GM21381 (cell line): Measurements from ENCODE around the gene ERGIC1.
"Not testable (repeated sequence)": the region's sequence is repeated elsewhere in the genome, so short reads cannot be mapped to it uniquely, and the experiment has no call there.

Source experiments
- ATAC-seq: cut with Tn5 transposase; IDR thresholded peaks from one replicate; pipeline ENCODE4 v1.9.1; 2021; ENCODE audit warnings: mild to moderate bottlenecking, moderate library complexity; ENCODE audit not compliant: unreplicated experiment

The ERGIC1 gene

GRCh38 chr5:172846249-172846648 lies 12.2 kb downstream of the ERGIC1 start:
- ATAC-seq: no peak

- ATAC-seq: no peak
These were observed 12.6 kb downstream of the ERGIC1 start for GRCh38 chr5:172846677-172847076.

GRCh38 chr5:172847584-172847983 lies 13.5 kb downstream of the ERGIC1 start:
- not testable (repeated sequence) for ATAC-seq

DNA sequence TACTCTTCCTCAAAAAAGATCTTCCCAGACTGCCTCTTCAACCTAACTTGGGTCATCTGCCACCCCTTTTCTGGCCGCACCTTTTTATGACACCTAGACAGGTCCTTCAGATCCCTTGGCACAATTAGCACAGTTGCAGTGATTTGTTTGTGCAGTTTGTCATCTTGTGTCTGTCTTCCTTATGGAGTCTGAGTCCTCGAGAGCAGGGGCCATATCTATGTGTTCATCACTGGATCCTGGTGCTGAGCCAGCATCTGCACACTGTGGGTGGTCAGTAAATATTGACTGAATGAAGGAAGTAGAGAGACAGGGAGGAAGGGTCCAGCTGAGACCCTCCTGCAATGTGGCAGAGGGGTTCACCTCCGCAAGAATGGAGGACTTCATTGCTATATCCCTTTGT lies 14.4 kb downstream of the ERGIC1 start:
- no peak for ATAC-seq

DNA sequence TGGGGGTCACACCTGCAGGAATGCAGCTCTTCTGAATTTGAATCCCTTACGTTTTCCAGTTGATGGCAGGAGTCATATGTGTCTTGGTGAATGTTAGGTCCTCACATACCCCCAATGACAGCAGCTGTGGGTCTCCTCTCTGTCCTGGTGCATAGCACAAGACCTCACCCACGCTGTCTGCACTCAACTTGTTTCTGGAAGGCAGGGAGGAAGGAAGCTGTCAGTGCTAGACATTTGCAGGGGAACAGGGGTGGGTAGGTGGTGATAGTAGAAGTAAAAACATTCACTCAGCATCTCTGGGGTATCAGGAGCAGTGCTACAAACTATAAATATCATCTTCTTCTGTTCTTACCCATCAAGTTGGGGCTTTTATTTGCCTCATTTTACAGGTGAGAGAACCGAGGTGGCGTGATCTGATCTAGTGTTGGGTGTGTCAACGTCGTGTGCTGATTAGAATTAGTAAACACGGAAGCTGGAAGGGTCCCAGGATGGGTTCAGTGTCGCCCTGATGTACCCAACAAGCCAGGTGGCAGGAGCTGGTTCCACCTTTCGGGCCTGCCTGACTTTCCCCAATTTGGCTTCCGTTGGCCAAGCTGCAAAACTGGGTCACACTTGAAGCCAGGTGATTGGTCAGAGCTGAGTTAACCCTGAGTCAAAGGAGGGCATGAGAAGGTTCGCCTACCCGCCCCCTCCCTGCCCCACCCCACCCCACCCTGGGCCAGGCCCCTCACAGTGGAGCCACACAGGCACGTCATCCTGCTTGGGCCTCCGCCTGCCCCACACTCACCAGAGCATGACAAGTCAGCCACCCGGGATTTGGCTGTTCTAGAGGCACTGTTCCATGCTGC lies 15.8 kb downstream of the ERGIC1 start:
- peak; percentile 60 for ATAC-seq

- no peak for ATAC-seq
These were observed 16.4 kb downstream of the ERGIC1 start for GRCh38 chr5:172850454-172850797.

DNA sequence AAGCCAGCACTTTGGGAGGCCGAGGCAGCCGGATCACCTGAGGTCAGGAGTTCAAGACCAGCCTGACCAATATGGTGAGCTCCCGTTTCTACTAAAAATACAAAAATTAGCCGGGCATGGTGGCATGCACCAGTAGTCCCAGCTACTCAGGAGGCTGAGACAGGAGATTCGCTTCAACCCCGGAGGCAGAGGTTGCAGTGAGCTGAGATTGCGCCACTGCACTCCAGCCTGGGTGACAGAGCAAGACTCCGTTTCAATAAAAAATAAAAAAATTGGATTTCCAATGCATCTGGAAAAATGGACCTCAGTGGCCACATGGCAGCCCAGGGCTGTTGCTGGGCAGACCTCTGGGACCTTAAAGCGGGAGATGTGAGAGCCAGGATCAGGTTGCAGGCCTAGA lies 17.2 kb downstream of the ERGIC1 start:
- ATAC-seq: not testable (repeated sequence)

DNA sequence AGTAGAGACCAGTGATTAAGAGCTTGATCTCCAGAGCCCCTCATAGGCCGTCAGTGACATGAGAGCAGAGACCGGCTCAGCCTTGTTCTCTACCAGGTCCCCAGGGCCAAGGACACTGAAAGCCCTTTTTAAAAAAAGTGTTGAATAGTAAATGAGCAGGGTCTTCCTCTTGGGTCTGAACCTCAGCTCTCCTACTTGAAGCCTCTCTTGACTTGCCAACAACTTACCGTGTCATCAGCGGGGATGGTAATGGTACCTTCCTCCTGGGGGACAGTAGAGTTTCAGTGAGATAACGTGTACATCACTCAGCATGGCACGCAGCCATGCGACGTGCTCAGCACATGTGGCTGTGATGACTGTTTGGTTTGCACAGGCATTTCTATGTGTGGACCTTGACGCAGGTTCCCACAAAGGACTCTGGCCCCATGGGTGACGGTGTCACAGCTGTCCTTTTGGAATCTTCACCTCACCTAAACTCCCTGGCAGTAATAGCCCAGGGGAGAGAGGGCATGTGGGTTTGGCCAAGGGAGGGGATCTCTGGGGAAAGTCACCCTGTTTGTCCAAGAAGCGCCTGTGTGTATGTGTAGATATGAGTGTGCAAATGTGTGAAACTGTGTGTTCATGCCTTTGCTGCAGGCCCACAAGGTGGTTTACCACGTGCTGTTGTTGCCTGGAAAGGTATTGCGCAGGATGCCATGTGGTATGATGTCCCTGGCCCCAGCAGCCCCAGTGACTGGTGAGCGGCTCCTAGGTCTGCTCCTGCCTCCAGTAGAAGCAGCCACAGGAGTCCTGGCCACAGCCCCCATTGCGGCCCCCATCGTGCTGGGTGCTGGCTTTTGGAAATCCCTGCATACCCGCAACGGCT lies 18.7 kb downstream of the ERGIC1 start:
- ATAC-seq: no peak

GRCh38 chr5:172853355-172853975 lies 19.4 kb downstream of the ERGIC1 start:
- ATAC-seq: no peak

- ATAC-seq: no peak
These were observed 20.4 kb downstream of the ERGIC1 start for GRCh38 chr5:172854451-172854871.

GRCh38 chr5:172854971-172855370 lies 20.9 kb downstream of the ERGIC1 start:
- no peak for ATAC-seq

DNA sequence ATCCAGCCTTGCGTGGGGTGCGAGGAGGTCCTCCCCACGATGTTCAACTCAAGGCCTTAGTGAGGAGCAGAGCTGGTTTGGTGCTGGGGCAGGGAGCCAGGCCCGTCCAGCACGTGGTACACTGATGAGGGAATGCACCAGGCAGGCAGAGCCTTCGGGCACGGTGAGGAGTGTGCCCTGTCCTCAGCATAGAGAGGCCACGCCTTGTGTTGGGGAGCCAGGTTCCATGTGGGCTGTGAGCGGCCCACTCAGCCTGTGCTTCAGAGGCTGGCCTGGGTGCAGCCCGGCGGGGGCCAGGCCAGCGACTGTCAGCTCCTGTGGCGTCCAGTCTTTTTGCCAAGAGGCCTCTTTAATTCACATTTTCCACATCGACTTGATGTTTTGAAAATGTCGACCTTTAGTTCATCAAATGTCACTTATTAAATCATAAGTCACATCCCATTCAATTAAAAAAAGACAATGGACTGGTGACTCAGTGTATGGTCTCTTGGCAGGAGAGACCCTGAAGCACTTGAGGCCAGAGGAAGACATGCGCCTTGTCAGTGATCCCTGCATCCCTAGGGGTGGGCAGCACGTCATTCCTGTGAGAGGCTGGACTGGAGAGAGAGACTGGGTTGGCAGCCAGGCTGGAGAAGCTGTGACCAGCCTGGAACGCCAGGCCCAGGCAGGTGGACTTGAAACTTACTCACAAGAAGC lies 21.7 kb downstream of the ERGIC1 start:
- no peak for ATAC-seq

GRCh38 chr5:172856336-172856735 lies 22.3 kb downstream of the ERGIC1 start:
- ATAC-seq: no peak

DNA sequence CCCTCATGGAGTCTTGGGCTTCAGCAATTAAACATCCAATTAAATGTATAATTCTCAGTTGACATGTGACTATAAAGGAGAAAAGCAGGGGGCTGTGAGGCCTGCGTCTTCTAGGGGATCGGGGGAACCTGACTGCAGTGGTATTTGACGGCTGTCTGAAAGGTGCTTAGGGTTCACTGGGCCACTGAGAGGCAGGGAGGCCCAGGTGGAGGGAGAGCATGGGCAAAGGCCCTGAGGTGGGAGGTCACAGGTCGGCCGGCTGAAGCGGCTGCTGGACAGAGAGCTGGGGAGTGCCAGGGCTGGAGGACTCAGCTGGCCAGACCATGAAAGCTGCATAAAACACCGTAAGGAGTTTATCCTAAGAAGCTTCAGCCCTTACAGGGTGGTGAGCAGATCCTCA lies 23.9 kb downstream of the ERGIC1 start:
- no peak for ATAC-seq

DNA sequence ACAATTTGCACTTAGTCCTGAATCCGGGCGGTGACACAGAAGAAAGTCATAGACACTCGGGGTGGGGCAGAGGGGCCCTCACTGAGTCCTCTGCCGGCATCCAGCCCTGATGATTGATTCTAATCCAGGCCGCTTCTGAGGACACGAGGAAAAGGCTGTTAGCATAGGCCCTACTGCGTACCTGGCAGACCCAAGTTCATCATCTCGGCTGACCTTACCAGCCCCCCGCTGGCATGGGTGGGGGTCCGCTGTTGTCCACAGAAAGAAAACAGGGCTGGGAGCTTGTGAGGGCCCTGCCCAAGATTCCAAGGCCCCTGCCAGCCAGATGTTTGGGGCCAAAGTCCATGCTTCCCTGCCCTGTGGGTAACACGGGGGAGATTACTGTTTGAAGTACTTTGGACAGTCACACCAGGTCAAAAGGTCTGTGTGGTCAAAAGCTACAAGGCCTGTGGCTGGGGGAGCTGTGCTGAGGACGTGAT lies 24.5 kb downstream of the ERGIC1 start:
- no peak for ATAC-seq

GRCh38 chr5:172858990-172859811 lies 25.1 kb downstream of the ERGIC1 start:
- no peak for ATAC-seq

DNA sequence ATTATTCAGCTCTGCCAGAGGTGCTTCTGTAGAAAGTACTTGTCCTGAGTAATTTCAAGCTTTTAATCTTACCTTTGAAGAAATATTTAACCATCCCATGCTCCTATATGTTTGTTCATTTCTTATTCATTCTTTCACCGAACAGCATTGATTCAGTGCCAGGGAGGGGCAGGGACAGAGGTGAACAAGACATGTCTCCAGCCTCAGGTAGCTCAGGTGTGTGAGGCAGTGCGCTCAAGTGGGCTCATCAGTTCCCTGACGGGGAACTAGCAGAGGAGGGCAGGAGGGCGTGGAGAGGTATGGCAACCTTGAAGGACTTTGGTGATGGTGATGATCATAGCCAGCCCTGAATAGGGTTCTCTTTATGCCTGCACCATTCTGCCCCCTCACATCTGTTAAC lies 25.9 kb downstream of the ERGIC1 start:
- no peak for ATAC-seq

DNA sequence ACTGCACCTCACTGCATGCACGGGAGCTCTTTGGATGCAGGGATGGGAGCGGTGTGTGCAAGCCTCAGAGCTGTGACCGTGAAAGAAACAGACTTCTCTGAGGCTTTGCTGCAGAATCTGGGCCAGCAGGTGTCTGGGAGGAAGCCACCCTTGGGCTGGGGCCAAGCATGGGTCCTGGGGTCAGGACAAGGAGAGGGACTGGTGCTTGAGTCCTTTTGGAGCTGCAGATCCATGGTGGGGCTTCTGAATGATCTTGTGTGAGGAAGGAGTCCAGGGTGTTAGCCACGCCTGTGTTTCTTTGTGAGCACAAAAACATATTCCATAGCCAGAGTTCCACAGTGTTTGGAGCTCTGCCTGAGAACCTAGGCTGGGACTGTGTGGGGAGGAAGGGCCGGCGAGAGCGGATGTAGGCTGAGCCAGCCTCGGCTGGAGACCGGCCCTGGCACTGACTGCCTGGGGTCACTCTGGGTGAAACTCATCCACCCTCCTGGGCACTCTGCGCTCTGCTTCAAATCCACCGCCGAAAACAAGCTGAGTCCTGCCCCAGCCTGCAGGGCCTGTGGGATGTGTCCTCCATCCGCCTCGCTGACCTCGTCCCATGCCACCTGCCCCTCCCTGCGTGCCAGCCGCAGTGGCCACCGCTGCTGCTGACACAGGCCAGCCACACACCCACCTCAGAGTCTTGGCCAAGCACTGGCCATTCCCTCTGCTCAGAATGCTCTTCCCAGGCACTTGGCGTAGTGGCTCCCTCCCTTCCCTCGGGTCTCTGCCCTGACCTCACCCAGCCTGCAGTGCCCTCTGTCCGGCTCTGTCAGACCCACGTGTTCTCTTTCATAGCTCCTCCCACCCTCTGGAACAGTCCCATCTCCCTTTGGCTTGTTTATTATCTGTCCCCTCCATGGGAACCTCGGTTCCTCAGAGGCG lies 26.7 kb downstream of the ERGIC1 start:
- no peak for ATAC-seq

DNA sequence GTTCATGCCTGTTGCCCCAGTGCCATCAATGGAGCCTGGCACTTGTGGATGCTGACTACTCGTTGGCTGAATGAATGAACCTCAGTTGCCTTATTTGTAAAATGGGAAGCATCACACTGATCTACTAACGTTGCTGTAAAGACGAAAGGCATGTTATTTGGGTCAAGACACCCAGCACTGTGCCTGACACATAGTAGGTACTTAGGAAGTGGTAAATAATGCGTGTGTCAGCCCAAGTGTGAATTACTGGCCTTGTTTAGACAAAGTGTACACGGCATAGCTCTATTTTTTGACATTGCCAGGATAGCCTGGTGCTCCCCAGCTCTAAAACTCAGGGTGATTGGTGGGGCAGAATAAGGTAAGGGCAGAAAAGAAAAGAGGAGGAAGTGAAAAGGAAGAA lies 27.4 kb downstream of the ERGIC1 start:
- no peak for ATAC-seq
